Hematopoietic multipotent progenitor cell treated with erythropoietin and hydrocortisone succinate and interleukin-3 and kit ligand, for 15 days (in vitro differentiated cells): ENCODE measurements around the gene KDF1.

Source experiments
- DNase-seq: peaks from one replicate; pipeline ENCODE4 v3.0.0-alpha.2; 2015; ENCODE audit warnings: low spot score

KDF1 gene

GRCh38 chr1:26959722-26960624, at the start of gene KDF1:
Gene KDF1 (minus strand): TSS chr1:26960468. CDS start chr1:26952380, 8,088 bp downstream.
- no peak for DNase-seq

GRCh38 chr1:27009601-27010197, 49.4 kb upstream of the KDF1 start:
- no peak for DNase-seq

DNA sequence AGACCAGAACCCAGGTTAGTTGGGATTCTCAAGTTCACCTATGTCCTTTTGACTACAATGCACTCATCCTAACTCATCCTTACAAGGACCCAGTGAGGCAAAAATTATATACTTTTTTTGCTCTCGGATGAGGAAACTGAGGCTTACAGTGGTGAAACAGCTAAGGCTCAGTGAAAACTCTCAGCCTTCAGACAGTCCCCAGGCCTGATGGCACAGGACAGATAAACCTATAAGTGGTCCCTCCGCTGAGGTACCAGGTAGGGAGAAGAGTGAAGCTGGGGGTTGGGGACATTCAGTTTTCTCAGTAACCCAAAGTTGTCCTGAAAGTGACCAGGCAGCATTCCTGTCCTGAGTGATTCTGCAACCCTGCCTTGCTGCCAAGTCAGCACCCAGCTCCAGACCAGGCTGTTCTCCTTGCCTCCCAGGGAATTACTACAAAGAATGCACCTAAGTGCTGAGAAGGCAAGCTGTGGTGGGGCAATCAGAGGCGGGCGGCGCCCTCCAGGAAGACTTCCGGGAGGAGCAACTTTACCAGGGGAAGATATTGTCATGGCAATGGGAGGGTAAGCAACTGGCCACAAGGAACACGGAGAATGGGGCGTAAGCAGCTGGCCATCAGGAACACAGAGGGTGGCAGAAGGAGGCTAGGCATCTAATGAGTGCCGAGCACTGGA, 47.8 kb upstream of the KDF1 start:
- no peak for DNase-seq

GRCh38 chr1:27006683-27007082, 46.4 kb upstream of the KDF1 start:
- no peak for DNase-seq

DNA sequence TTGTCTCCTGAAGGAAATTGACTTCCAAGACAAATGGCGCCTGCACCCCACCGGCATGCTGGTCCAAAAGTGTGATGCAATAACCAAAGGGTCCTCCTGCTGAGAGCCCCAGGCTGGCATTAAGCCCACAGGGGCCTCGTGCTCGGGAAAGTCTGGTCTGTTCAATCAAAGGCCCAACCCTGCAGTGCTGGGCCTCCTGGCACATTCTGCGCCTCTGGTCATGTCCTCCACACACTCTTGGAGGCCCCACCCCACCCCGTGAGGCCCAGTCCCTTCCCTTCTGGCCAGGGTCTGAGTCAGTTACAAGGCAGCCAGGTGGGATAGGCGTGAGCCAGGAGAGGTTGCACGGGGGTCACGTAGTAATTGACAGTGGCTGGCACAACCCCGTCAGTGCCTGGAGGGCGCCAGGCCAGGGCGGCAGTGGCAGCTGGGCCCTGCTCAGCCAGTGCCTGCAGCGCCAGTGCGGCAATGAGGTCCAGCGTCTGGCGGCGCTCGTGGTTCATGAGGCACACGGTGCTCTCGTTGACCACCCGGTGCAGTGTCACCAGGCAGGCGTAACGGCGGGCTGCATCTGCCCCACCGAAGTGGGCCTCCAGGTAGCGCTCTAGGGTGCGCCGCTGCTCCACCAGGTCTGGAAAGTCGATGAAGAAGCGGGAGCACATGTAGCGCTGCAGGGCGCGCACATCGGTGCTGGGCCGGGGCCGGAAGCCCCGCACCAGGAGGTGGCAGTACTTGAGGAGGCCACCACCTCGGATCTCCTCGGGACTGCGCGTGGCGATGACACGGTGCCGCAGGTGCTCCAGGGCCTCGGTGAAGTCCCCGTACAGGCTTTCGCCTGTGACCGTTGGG, 45.6 kb upstream of the KDF1 start:
- no peak for DNase-seq

GRCh38 chr1:27005166-27005530, 44.9 kb upstream of the KDF1 start:
- DNase-seq = no peak

DNA sequence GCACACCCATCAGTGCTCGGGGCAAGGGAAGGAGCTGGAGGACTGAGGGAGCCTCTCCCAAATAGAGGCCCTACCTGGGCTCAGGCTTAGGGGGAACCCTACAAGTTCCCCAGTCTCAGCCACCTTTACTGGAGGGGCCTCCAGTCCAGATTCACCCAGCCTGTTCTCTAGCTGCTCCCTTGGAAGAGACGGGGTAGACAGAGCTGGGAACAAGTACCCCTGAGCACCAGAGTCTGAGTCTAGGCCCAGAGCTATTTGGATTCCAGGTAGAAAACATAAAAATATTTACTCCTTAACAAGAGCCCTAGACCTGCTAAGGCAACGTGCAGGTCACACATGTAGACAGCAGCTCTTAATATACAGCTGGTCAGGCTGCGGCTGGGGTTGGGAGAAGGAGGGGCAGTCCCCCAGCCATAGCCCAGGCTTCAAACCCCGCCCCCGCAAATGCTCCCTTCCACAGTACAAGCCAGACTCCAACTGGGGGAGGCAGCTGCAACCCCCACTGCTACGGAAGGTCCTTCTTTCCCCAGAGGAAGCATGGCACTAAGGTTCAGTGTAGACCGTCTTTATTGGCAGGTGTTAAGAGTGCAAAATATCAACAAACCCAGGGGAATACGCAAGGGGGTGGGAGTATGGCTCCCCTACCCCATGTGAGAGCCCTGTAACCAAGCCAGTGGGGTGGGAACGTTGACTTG, 44.4 kb upstream of the KDF1 start:
- DNase-seq = no peak

DNA sequence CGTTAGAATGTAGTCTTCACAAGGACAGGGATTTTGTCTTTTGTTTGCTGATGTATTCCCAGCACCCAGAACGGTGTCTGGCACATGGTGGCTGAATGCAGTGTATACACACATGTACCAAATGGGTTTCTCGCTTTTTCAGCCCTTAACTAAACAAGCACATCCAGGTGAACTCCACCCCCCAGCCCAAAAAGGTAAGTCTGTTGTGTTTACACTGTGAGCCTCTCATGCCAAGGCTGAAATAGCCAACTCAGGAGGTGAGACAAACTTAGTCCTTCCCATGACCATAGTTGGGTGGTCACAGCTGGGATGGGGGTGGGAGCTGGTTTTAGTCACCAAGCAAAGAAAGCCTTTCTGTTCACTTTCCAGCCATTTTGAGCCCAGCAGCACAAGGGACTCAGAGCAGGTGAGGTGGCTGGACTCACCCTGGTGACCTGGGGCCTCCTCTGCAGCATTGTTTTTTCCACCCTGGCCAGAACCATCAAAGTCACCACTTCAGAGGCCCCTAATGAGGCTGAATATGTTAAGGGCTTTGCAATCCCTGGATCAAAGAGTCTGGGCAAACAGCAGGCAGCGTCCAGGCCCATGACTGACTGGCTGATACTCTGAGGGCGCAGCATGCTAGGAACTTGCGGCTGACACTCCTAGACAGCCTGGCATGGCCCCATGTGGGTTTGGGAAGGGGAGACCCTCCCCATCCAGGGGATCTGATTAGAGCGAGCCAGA, 43.6 kb upstream of the KDF1 start:
- no peak for DNase-seq

- no peak for DNase-seq
Measured at GRCh38 chr1:27001570-27002360, 41.5 kb upstream of the KDF1 start.

DNA sequence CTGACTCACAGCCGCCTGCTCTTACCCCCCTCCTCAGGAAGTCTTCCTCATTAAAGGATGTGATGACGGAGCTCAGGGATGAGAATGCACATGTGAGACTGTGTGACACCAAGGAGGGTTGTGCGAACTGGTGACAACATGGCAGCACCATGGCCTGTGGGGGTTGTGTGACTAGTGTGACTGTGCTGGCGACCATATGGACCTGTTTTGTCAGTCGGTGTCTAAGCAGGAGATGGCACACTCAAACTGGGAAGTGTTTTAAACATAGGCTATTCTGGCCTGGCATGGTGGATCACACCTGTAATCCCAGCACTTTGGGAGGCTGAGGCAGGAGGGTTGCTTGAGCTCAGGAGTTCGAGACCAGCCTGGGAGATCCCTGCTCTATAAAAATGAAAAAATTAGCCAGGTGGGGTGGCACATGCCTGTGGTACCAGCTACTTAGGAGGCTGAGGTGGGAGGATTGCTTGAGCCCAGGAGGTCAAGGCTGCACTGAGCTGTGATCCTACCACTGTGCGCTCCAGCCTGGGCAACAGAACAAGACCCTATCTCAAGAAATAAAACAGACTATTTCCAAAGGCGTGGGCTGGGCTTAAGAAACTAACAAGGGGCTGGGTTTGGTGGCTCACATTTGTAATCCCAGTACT, 40.7 kb upstream of the KDF1 start:
- no peak for DNase-seq

- no peak for DNase-seq
Measured at GRCh38 chr1:27000090-27000816, 40.0 kb upstream of the KDF1 start.

- no peak for DNase-seq
Measured at GRCh38 chr1:26999440-26999987, 39.2 kb upstream of the KDF1 start.

GRCh38 chr1:26998429-26999300, 38.4 kb upstream of the KDF1 start:
- no peak for DNase-seq

GRCh38 chr1:26996665-26997064, 36.4 kb upstream of the KDF1 start:
- DNase-seq = no peak

DNA sequence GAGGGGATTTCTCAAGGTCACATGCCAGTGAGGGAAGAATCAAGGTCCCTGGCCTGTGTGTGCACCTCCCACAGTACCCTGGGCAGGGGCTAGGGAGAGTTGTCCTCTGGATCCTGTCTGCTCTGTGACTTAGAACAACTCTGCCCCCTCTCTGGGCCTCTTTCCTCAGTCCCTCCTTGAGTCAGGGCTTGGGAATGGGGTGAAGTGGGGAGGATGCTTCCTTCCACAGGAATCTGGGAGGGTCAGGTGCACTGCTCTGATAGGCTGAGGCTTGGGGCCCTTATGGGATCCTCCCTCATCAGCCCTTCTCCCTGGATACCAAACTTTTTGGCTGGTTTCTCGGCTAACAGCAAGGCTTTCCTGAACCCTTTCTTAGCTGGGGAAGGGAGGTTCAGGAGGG, 35.8 kb upstream of the KDF1 start:
- no peak for DNase-seq

DNA sequence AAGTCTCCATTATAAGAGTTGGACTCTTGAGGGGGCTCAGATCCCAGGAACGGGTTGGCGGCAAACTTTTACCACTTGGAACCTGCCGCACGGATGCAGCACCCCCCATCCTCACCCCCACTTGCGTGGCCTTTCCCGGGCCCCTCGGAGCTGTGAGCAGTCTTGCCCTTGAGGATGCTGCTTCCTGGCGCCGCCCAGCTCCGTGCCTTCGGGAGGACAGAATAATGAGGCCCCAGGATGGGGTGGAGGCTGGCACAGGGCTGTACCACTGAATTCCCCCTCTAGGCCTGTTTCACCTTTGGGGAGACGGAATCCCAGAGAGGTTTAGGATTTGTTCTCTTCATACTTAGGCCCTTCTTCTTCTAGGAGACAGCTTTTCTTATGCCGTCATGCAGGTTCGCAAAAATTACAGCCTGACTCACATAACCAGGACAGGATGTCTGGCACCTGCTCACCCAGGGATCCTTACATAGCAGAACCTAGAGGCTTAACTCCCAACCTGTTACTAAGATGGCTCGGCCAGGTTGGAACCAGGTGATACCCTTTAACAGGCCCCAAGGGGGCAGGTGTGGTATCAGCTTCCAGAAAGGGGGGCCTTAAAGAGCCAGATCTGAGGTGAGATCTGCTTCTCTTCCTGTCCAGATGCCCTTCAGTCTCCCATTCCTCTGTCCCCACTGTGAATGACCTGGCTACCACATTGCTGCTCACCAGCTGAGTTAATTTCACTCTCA, 34.7 kb upstream of the KDF1 start:
- no peak for DNase-seq
